ENCODE measurements around the gene IL1B. TPM values are rescaled to one million over a fixed set of nuclear protein-coding genes. Genes with fewer than 3 reads are reported as not detected.

The IL1B gene
- total and polyA plus RNA-seq, 2 of the 8 experiments (the other 6 are each of a cell fraction or from before 2014, with no cell fraction given): not detected

- no peaks in the 10 kb centered on the region for H3K23me2 ChIP-seq (ENCODE audit: low read depth, low read length)
- H4K8ac ChIP-seq (ENCODE audit: extremely low read depth, insufficient read depth, low read length): no peak overlapping the region
- H3K36me3 ChIP-seq (ENCODE audit: control insufficient read depth in 2 of 4, insufficient read depth in 4 of 4, low read length in 3 of 4): no peaks in the 10 kb centered on the region
- no peak overlapping the region for H3K23ac ChIP-seq (ENCODE audit: insufficient read length)
- no peak overlapping the region for H2BK12ac ChIP-seq (ENCODE audit: low read depth, low read length)
- DNase-seq (ENCODE audit: low read depth in 1 of 2, low spot score in 2 of 2) (no peak), FAIRE-seq (no peak)
- H3K79me1 ChIP-seq (ENCODE audit: low read depth, low read length): no peaks in the 10 kb centered on the region
- no peak overlapping the region for H3K4me3 ChIP-seq (ENCODE audit: extremely low read depth in 1 of 4, insufficient read depth in 2 of 4, low read depth in 3 of 4, low read length in 4 of 4)
- H3K9ac ChIP-seq (replicated peaks in 1 of 4; ENCODE audit: extremely low read depth in 1 of 4, low read depth in 3 of 4, low read length in 3 of 4): no peak overlapping the region
- H4K91ac ChIP-seq (replicated peaks; ENCODE audit: insufficient read length, low read length): no peak overlapping the region
- no peak overlapping the region for H3K4ac ChIP-seq (replicated peaks; ENCODE audit: insufficient read length, low read depth, low read length)
- H3K4me2 ChIP-seq (ENCODE audit: insufficient read depth in 1 of 2, low read depth in 2 of 2, low read length in 2 of 2): no peak overlapping the region
- H3K79me2 ChIP-seq (ENCODE audit: control insufficient read depth in 1 of 2, insufficient read depth in 2 of 2, low read length in 2 of 2): no peaks in the 10 kb centered on the region
- H3K18ac ChIP-seq (ENCODE audit: extremely low read depth, low read length): no peak overlapping the region
- H3K27me3 ChIP-seq (replicated peaks in 1 of 4; ENCODE audit: control insufficient read depth in 3 of 4, extremely low read depth in 1 of 4, insufficient read depth in 3 of 4, low read length in 3 of 4): no peaks in the 10 kb centered on the region
- H3K4me1 ChIP-seq (replicated peaks in 1 of 4; ENCODE audit: control insufficient read depth in 3 of 4, insufficient read depth in 4 of 4, low read length in 3 of 4): peaks cover 0 to 14% (median 3%) of the 10 kb centered on the region in 4 experiments; a peak in 6 of 7 replicates
- H2AFZ ChIP-seq (ENCODE audit: low read length): no peak overlapping the region
- TF ChIP-seq MAFK (IDR thresholded peaks at IDR 0.05; ENCODE audit: low read depth, low read length) (no peak), RFX5 (IDR thresholded peaks at IDR 0.05; ENCODE audit: borderline replicate concordance, low read depth, low read length) (no peak), GABPA (IDR thresholded peaks at IDR 0.05; ENCODE audit: borderline replicate concordance, insufficient read depth, low read length) (no peak), USF2 (IDR thresholded peaks at IDR 0.05; ENCODE audit: low read length) (no peak), EZH2 (IDR thresholded peaks at IDR 0.05; ENCODE audit: low read depth, low read length, severe bottlenecking) (no peak), NANOG (IDR thresholded peaks at IDR 0.05; ENCODE audit: insufficient read depth, low read depth, low read length, poor library complexity, severe bottlenecking) (no peak), JUND (IDR thresholded peaks at IDR 0.05; ENCODE audit: low read length) (no peak)
- H2BK120ac ChIP-seq (replicated peaks; ENCODE audit: low read depth, low read length): no peak overlapping the region
- H2BK15ac ChIP-seq (ENCODE audit: low read length): no peak overlapping the region
- no peaks in the 10 kb centered on the region for H3K9me3 ChIP-seq (ENCODE audit: insufficient read depth in 2 of 2, low read depth in 1 of 2, low read length in 1 of 2)
- H4K20me1 ChIP-seq (replicated peaks in 1 of 2; ENCODE audit: control insufficient read depth in 1 of 2, insufficient read depth in 2 of 2, low read length in 2 of 2): no peaks in the 10 kb centered on the region
- ChIA-PET POLR2A (ENCODE audit: partially characterized antibody) (no interaction called here), CTCF (ENCODE audit: partially characterized antibody) (interaction anchor here (1.6 to 1.8 kb wide), 3 partner anchors 18 to 76 kb away, joined by 4 to 5 read pairs (median 4); no protein-coding TSS in a partner anchor)
- no peak overlapping the region for H2BK20ac ChIP-seq (ENCODE audit: low read length)
- H3K27ac ChIP-seq (ENCODE audit: low read depth, low read length): no peak overlapping the region
- no peak overlapping the region for H3K56ac ChIP-seq (replicated peaks; ENCODE audit: insufficient read length, low read depth, low read length)
- no peak overlapping the region for H3K14ac ChIP-seq (ENCODE audit: insufficient read length)
- H2BK5ac ChIP-seq (ENCODE audit: low read depth, low read length): no peak overlapping the region
- no peak overlapping the region for H2AK5ac ChIP-seq (ENCODE audit: low read depth, low read length)
- H4K5ac ChIP-seq (ENCODE audit: insufficient read length, low read depth, low read length): no peak overlapping the region
These were observed 27.5 kb downstream of the IL1B start for GRCh38 chr2:112809112-112809511.

All from H1 (cell line).